Measurements from ENCODE around the gene NDRG3. TPM values are rescaled to one million over a fixed set of nuclear protein-coding genes. Genes with fewer than 3 reads are reported as not detected.

NDRG3 gene
- total RNA-seq, 1 donor from 2014 or later: 33.1 TPM

DNA sequence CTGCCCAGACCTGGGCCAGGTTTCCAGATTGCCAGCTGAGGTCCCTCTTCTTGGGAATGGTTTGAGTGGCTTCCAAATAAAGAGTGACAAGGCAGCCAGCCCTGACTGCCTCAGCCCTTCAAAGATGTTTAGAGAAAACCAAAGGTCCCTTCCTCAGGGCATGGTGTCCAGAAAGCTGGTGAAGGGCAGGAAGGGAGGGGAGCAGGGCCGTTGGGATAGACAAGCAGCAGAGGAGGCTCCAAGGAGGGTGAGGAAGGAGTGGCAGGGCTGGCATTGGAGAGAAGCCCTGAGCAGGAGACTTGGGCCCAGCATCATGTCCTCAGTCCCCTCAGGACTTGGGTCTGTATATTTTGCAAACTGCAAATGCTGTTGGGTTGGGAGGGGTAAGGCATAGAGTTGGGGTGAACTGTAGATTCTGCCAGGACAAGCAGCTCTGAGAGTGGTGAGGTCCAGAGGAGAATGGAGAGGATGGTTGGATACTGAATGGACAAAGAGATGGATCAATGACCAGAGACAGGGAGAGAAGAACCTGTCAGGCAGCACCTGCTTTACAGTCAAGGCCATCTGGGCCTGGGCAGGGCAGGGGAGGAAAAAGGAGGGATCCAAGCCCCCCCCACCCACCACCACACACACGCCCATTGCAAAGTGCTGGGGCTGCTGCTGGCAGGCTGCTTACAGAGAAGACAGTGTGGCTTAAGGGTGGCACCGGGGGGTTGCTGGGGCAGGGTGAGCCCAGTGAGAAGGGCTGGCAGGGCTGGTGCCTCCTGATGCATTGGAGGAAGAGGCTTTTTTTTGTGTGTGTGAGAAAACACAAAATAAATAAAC is 33.2 kb upstream of the NDRG3 start:
- peaks cover 16% of the 10 kb centered on the region for H4K20me1 ChIP-seq (ENCODE audit: insufficient read depth, low read length)
- Mint-ChIP-seq H3K4me3 (ENCODE audit: unreplicated experiment) (no peak overlapping the region), H3K27me3 (ENCODE audit: low read depth, unreplicated experiment) (no peaks in the 10 kb centered on the region), H3K4me1 (ENCODE audit: low read depth, unreplicated experiment) (no peaks in the 10 kb centered on the region), H3K27ac (ENCODE audit: unreplicated experiment) (no peak overlapping the region), H3K36me3 (ENCODE audit: low read depth, unreplicated experiment) (peaks cover 10% of the 10 kb centered on the region), H3K9me3 (ENCODE audit: unreplicated experiment) (no peaks in the 10 kb centered on the region)
- FAIRE-seq: no peak
- peaks cover 12% of the 10 kb centered on the region for H3K36me3 ChIP-seq (ENCODE audit: insufficient read depth, low read length)
- H3K79me2 ChIP-seq (ENCODE audit: insufficient read depth, low read length): no peaks in the 10 kb centered on the region
- H3K4me1 ChIP-seq (ENCODE audit: insufficient read depth, low read length): no peaks in the 10 kb centered on the region
- H3K27ac ChIP-seq (ENCODE audit: low read depth, low read length): no peak overlapping the region
- no peak for DNase-seq (ENCODE audit: low read depth)
- TF ChIP-seq EZH2 (IDR thresholded peaks at IDR 0.05; ENCODE audit: insufficient read depth, low read length): no peak
- TF ChIP-seq, protein P1, sequence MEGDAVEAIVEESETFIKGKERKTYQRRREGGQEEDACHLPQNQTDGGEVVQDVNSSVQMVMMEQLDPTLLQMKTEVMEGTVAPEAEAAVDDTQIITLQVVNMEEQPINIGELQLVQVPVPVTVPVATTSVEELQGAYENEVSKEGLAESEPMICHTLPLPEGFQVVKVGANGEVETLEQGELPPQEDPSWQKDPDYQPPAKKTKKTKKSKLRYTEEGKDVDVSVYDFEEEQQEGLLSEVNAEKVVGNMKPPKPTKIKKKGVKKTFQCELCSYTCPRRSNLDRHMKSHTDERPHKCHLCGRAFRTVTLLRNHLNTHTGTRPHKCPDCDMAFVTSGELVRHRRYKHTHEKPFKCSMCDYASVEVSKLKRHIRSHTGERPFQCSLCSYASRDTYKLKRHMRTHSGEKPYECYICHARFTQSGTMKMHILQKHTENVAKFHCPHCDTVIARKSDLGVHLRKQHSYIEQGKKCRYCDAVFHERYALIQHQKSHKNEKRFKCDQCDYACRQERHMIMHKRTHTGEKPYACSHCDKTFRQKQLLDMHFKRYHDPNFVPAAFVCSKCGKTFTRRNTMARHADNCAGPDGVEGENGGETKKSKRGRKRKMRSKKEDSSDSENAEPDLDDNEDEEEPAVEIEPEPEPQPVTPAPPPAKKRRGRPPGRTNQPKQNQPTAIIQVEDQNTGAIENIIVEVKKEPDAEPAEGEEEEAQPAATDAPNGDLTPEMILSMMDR (IDR thresholded peaks at IDR 0.05; ENCODE audit: insufficient read depth, low read depth, low read length): no peak
- H2AFZ ChIP-seq (ENCODE audit: low read depth, low read length): no peak overlapping the region
- no peak overlapping the region for H3K4me2 ChIP-seq (ENCODE audit: low read length)
- H3K27me3 ChIP-seq (ENCODE audit: insufficient read depth, low read length): no peaks in the 10 kb centered on the region
- H3K9me3 ChIP-seq (ENCODE audit: insufficient read depth, low read depth, low read length): no peaks in the 10 kb centered on the region
- no peak overlapping the region for H3K4me3 ChIP-seq (ENCODE audit: insufficient read depth, low read depth, low read length)
- no peak overlapping the region for H3K9ac ChIP-seq (ENCODE audit: low read length)

DNA sequence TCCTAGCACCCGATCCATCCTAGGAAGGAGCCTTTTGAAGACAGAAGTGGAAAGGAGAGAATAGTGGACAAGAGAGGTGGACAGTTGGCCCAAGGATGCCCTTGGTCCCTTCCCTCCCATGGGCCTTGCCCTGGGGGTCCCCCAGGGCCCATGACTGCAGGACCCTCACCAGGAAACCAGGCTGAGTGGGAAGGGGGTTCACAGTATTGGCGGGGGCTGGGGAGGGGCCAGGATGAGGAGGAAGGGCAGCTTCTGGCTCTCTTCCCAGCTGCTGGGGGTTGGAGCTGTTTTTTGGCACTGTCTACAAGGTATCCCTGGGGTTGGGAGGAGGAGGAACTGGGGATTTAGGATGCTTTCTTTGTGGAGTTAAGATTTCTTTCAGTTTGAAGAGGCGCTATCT is 31.7 kb upstream of the NDRG3 start:
- Mint-ChIP-seq H3K9me3 (ENCODE audit: unreplicated experiment) (no peaks in the 10 kb centered on the region), H3K36me3 (ENCODE audit: low read depth, unreplicated experiment) (peaks cover under 1% of the 10 kb centered on the region), H3K4me1 (ENCODE audit: low read depth, unreplicated experiment) (no peaks in the 10 kb centered on the region), H3K27me3 (ENCODE audit: low read depth, unreplicated experiment) (no peaks in the 10 kb centered on the region), H3K27ac (ENCODE audit: unreplicated experiment) (no peak overlapping the region), H3K4me3 (ENCODE audit: unreplicated experiment) (no peak overlapping the region)
- no peak for FAIRE-seq
- Histone ChIP-seq H2AFZ (ENCODE audit: low read depth, low read length) (no peak overlapping the region), H3K9me3 (ENCODE audit: insufficient read depth, low read depth, low read length) (no peaks in the 10 kb centered on the region), H3K36me3 (ENCODE audit: insufficient read depth, low read length) (no peaks in the 10 kb centered on the region), H3K79me2 (ENCODE audit: insufficient read depth, low read length) (peaks cover 10% of the 10 kb centered on the region), H3K9ac (ENCODE audit: low read length) (no peak overlapping the region), H3K27me3 (ENCODE audit: insufficient read depth, low read length) (no peaks in the 10 kb centered on the region), H3K4me1 (ENCODE audit: insufficient read depth, low read length) (peaks cover 6% of the 10 kb centered on the region), H3K27ac (ENCODE audit: low read depth, low read length) (no peak overlapping the region), H3K4me3 (ENCODE audit: insufficient read depth, low read depth, low read length) (no peak overlapping the region), H3K4me2 (ENCODE audit: low read length) (no peak overlapping the region), H4K20me1 (ENCODE audit: insufficient read depth, low read length) (peaks cover 1% of the 10 kb centered on the region)
- no peak for DNase-seq (ENCODE audit: low read depth)
- TF ChIP-seq, protein P1 (IDR thresholded peaks at IDR 0.05; ENCODE audit: insufficient read depth, low read depth, low read length): no peak
- no peak for TF ChIP-seq EZH2 (IDR thresholded peaks at IDR 0.05; ENCODE audit: insufficient read depth, low read length)

DNA sequence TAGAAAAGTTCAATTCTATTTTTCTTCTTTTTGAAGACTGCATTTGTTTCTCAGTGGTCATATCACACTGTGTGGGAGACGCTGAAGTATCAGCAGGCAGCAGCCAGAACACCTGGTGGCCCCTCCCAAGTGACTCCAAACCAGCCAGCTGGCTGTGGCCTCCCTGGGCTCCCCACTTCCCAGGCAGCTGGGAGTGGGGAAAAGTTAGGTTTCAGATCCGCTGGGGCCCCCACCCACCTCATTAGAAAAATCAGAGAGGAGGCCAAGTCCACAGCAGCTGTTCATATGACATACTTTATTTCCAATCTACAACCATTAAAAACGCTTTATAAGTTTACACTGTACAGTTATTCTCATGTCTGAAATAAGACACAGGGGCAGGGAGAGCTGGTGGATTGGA is 31.3 kb upstream of the NDRG3 start:
- Mint-ChIP-seq H3K9me3 (ENCODE audit: unreplicated experiment) (no peaks in the 10 kb centered on the region), H3K27ac (ENCODE audit: unreplicated experiment) (no peak overlapping the region), H3K27me3 (ENCODE audit: low read depth, unreplicated experiment) (no peaks in the 10 kb centered on the region), H3K36me3 (ENCODE audit: low read depth, unreplicated experiment) (no peaks in the 10 kb centered on the region), H3K4me3 (ENCODE audit: unreplicated experiment) (no peak overlapping the region), H3K4me1 (ENCODE audit: low read depth, unreplicated experiment) (no peaks in the 10 kb centered on the region)
- Histone ChIP-seq H3K27me3 (ENCODE audit: insufficient read depth, low read length) (no peaks in the 10 kb centered on the region), H3K4me3 (ENCODE audit: insufficient read depth, low read depth, low read length) (no peak overlapping the region), H3K4me1 (ENCODE audit: insufficient read depth, low read length) (peaks cover 8% of the 10 kb centered on the region), H2AFZ (ENCODE audit: low read depth, low read length) (no peak overlapping the region), H3K4me2 (ENCODE audit: low read length) (no peak overlapping the region), H4K20me1 (ENCODE audit: insufficient read depth, low read length) (no peaks in the 10 kb centered on the region), H3K36me3 (ENCODE audit: insufficient read depth, low read length) (no peaks in the 10 kb centered on the region), H3K9ac (ENCODE audit: low read length) (no peak overlapping the region), H3K79me2 (ENCODE audit: insufficient read depth, low read length) (peaks cover 12% of the 10 kb centered on the region), H3K27ac (ENCODE audit: low read depth, low read length) (no peak overlapping the region), H3K9me3 (ENCODE audit: insufficient read depth, low read depth, low read length) (no peaks in the 10 kb centered on the region)
- FAIRE-seq (no peak), DNase-seq (ENCODE audit: low read depth) (no peak)
- TF ChIP-seq EZH2 (IDR thresholded peaks at IDR 0.05; ENCODE audit: insufficient read depth, low read length): no peak
- TF ChIP-seq, protein P1 (IDR thresholded peaks at IDR 0.05; ENCODE audit: insufficient read depth, low read depth, low read length): no peak

Data from astrocyte (in vitro differentiated cells and primary cell).